Keratinocyte (primary cell): ENCODE measurements around the gene ARHGAP31.
A peak's percentile ranks its signal among the peaks of the same experiment; 100 is the strongest.

ENCODE experiments used
- EZH2 ChIP-seq: IDR thresholded peaks from one replicate; pipeline ENCODE4 v1.6.1; 2012; ENCODE audit warnings: inconsistent platforms, mild to moderate bottlenecking, low read length, moderate library complexity
- TF ChIP-seq, protein P1 (sequence below), 3 experiments: IDR thresholded peaks in 1 of 3; conservative IDR thresholded peaks in 1 of 3; optimal IDR thresholded peaks in 1 of 3; 2 replicates in 2 of 3; 3 replicates in 1 of 3; pipeline versions ENCODE3 to v1.5.1; 2011; ENCODE audit warnings: low read length in 3 of 3, mild to moderate bottlenecking in 3 of 3, moderate library complexity in 2 of 3, control low read depth in 1 of 3, inconsistent platforms in 1 of 3; ENCODE audit not compliant: insufficient read depth in 2 of 3; ENCODE audit errors: extremely low read depth in 1 of 3

DNA sequence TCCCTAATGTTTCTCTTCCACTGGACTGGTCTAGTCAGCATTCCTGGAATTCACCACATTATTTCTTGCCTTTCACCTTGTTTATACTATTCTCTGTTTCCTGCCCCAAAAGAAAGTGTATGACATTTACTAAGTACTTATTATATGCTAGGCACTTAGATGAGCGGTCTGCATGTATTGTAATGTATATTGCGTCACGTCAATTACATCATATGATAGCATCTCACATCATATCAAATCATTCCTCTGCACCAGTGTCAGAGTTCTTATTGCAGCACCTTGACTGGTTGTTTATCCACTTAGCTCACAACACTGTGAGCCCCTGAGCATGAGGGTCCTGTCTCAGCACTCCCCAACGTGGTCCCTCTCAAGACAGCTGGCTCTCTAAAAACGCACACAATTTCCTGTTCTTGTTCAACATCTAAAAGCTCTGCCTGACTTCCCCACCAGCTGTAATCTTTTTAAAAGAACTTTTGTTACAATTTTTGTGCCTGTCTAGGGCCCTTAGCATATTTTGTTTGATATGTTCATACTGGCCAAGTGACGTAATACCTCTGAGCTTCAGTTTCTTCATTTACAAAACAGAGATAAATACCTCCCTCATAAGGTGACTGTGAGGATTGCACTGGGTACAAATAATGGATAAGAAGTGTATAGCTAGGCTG lies 58.8 kb downstream of the ARHGAP31 start:
- TF ChIP-seq, protein P1, sequence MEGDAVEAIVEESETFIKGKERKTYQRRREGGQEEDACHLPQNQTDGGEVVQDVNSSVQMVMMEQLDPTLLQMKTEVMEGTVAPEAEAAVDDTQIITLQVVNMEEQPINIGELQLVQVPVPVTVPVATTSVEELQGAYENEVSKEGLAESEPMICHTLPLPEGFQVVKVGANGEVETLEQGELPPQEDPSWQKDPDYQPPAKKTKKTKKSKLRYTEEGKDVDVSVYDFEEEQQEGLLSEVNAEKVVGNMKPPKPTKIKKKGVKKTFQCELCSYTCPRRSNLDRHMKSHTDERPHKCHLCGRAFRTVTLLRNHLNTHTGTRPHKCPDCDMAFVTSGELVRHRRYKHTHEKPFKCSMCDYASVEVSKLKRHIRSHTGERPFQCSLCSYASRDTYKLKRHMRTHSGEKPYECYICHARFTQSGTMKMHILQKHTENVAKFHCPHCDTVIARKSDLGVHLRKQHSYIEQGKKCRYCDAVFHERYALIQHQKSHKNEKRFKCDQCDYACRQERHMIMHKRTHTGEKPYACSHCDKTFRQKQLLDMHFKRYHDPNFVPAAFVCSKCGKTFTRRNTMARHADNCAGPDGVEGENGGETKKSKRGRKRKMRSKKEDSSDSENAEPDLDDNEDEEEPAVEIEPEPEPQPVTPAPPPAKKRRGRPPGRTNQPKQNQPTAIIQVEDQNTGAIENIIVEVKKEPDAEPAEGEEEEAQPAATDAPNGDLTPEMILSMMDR (optimal IDR thresholded peaks at IDR 0.05 in 1 of 3, IDR thresholded peaks at IDR 0.05 in 1 of 3, conservative IDR thresholded peaks at IDR 0.05 in 1 of 3; ENCODE audit: extremely low read depth in 1 of 3, insufficient read depth in 2 of 3, low read length in 3 of 3), result peak in 2 of 3 experiments; percentile 20 to 27
- no peak for TF ChIP-seq EZH2
